HEK293 (cell line): ENCODE data around the gene TCF7.

Experiments
- CTCF ChIA-PET: fragments of 350-600 bp; formaldehyde crosslinking; extraction: SDS; loops from one replicate; lab custom pipeline; 2021; ENCODE audit warnings: antibody characterized with exemption; lab: Yijun Ruan, JAX
- POLR2A ChIA-PET: fragments of 300-600 bp; formaldehyde crosslinking; extraction: SDS; loops from one replicate; lab custom pipeline; 2020; ENCODE audit warnings: antibody characterized with exemption, inconsistent platforms; lab: Yijun Ruan, JAX
- H3K27ac ChIP-seq: fragments of 200-500 bp; sonication (Bioruptor generic); 2 replicates; pipeline ENCODE4 v1.5.1; 2014; ENCODE audit warnings: low read depth, low read length, control low read depth, inconsistent platforms; ENCODE audit errors: extremely low read depth
- H3K36me3 ChIP-seq, 2 experiments: fragments of 200-500 bp in 1 of 2; sonication (Bioruptor generic) in 1 of 2; 1 replicate in 1 of 2; 2 replicates in 1 of 2; pipeline ENCODE4 v1.5.1; 2014 to 2017; ENCODE audit warnings: inconsistent platforms in 2 of 2, low read length in 2 of 2; ENCODE audit not compliant: control insufficient read depth in 2 of 2, insufficient read depth in 1 of 2
- H3K4me1 ChIP-seq: fragments of 200-500 bp; sonication (Bioruptor generic); 2 replicates; pipeline ENCODE4 v1.5.1; 2014; ENCODE audit warnings: mild to moderate bottlenecking, low read length, inconsistent platforms; ENCODE audit not compliant: control insufficient read depth, insufficient read depth
- H3K4me3 ChIP-seq: 2 replicates; pipeline ENCODE4 v1.5.1; 2011; ENCODE audit warnings: low read depth, mild to moderate bottlenecking, control low read depth, low read length, moderate library complexity
- H3K9me3 ChIP-seq: fragments of 200-500 bp; sonication (Bioruptor generic); 2 replicates; pipeline ENCODE4 v1.5.1; 2014; ENCODE audit warnings: low read depth, low read length, inconsistent platforms; ENCODE audit not compliant: control insufficient read depth, insufficient read depth
- GLIS1 ChIP-seq: fragments of 450-650 bp; formaldehyde crosslinking; IDR thresholded peaks from 2 replicates; pipeline ENCODE4 v1.5.1; 2016; ENCODE audit warnings: missing biosample characterization, missing genetic modification characterization
- IKZF3 ChIP-seq: fragments of 450-650 bp; IDR thresholded peaks from 2 replicates; pipeline ENCODE4 v1.5.0; 2018; ENCODE audit warnings: missing biosample characterization, mild to moderate bottlenecking, missing genetic modification characterization, moderate library complexity
- MEIS1 ChIP-seq: sonication (generic); formaldehyde crosslinking; IDR thresholded peaks from 2 replicates; pipeline ENCODE4 v1.8.1; 2022; ENCODE audit warnings: missing genetic modification reagents, mild to moderate bottlenecking, borderline replicate concordance
- PATZ1 ChIP-seq: fragments of 450-650 bp; formaldehyde crosslinking; IDR thresholded peaks from 2 replicates; pipeline ENCODE4 v1.5.1; 2016; ENCODE audit warnings: missing biosample characterization, missing genetic modification characterization
- RBAK ChIP-seq: fragments of 450-650 bp; formaldehyde crosslinking; IDR thresholded peaks from 2 replicates; pipeline ENCODE4 v1.5.1; 2016; ENCODE audit warnings: missing biosample characterization, missing genetic modification characterization
- SP2 ChIP-seq: fragments of 450-650 bp; formaldehyde crosslinking; IDR thresholded peaks from 2 replicates; pipeline ENCODE4 v1.5.1; 2016; ENCODE audit warnings: missing biosample characterization, missing genetic modification characterization
- SP7 ChIP-seq: fragments of 450-650 bp; formaldehyde crosslinking; IDR thresholded peaks from 2 replicates; pipeline ENCODE4 v1.5.1; 2016; ENCODE audit warnings: missing biosample characterization, missing genetic modification characterization
- WT1 ChIP-seq: fragments of 450-650 bp; formaldehyde crosslinking; IDR thresholded peaks from 2 replicates; pipeline ENCODE4 v1.5.1; 2016; ENCODE audit warnings: missing biosample characterization, missing genetic modification characterization
- ZBTB20 ChIP-seq: fragments of 450-650 bp; formaldehyde crosslinking; IDR thresholded peaks from 2 replicates; pipeline ENCODE4 v1.5.1; 2016; ENCODE audit warnings: missing biosample characterization, missing genetic modification characterization
- ZBTB44 ChIP-seq: fragments of 450-650 bp; IDR thresholded peaks from 2 replicates; pipeline ENCODE4 v1.5.1; 2018; ENCODE audit warnings: missing biosample characterization, mild to moderate bottlenecking, missing genetic modification characterization
- ZNF114 ChIP-seq: fragments of 450-650 bp; formaldehyde crosslinking; IDR thresholded peaks from 2 replicates; pipeline ENCODE4 v1.5.0; 2017; ENCODE audit warnings: missing biosample characterization, missing genetic modification characterization
- ZNF138 ChIP-seq: fragments of 450-650 bp; formaldehyde crosslinking; IDR thresholded peaks from 2 replicates; pipeline ENCODE4 v1.5.1; 2016; ENCODE audit warnings: missing biosample characterization, missing genetic modification characterization, borderline replicate concordance
- ZNF16 ChIP-seq: fragments of 450-650 bp; formaldehyde crosslinking; IDR thresholded peaks from 2 replicates; pipeline ENCODE4 v1.5.1; 2016; ENCODE audit warnings: low read depth, missing biosample characterization, missing genetic modification characterization
- ZNF2 ChIP-seq: fragments of 450-650 bp; formaldehyde crosslinking; IDR thresholded peaks from 2 replicates; pipeline ENCODE4 v1.5.1; 2016; ENCODE audit warnings: missing biosample characterization, missing genetic modification characterization
- ZNF211 ChIP-seq: fragments of 450-650 bp; formaldehyde crosslinking; IDR thresholded peaks from 2 replicates; pipeline ENCODE4 v1.5.1; 2016; ENCODE audit warnings: low read depth, missing biosample characterization, missing genetic modification characterization
- ZNF324 ChIP-seq: fragments of 450-650 bp; formaldehyde crosslinking; IDR thresholded peaks from 2 replicates; pipeline ENCODE4 v1.5.1; 2016; ENCODE audit warnings: missing biosample characterization, missing genetic modification characterization
- ZNF530 ChIP-seq: fragments of 450-650 bp; formaldehyde crosslinking; IDR thresholded peaks from 2 replicates; pipeline ENCODE4 v1.5.1; 2016; ENCODE audit warnings: low read depth, missing biosample characterization, missing genetic modification characterization
- ZNF549 ChIP-seq: fragments of 450-650 bp; IDR thresholded peaks from 2 replicates; pipeline ENCODE4 v1.5.1; 2018; ENCODE audit warnings: missing biosample characterization, missing genetic modification characterization, mild to moderate bottlenecking, inconsistent platforms, moderate library complexity
- ZNF596 ChIP-seq: fragments of 450-650 bp; IDR thresholded peaks from 2 replicates; pipeline ENCODE4 v1.5.0; 2018; ENCODE audit warnings: missing biosample characterization, mild to moderate bottlenecking, missing genetic modification characterization, moderate library complexity
- ZNF704 ChIP-seq: fragments of 450-650 bp; formaldehyde crosslinking; IDR thresholded peaks from 2 replicates; pipeline ENCODE4 v1.5.1; 2016; ENCODE audit warnings: missing biosample characterization, missing genetic modification characterization
- TF ChIP-seq, protein P1 (sequence below): fragments of 450-650 bp; formaldehyde crosslinking; IDR thresholded peaks from 2 replicates; pipeline ENCODE4 v1.5.1; 2016; ENCODE audit warnings: missing biosample characterization, missing genetic modification characterization
- TF ChIP-seq, protein P2 (sequence below): fragments of 450-650 bp; formaldehyde crosslinking; IDR thresholded peaks from 2 replicates; pipeline ENCODE4; 2016; ENCODE audit warnings: missing biosample characterization, missing genetic modification characterization
- TF ChIP-seq, protein P3 (sequence below): fragments of 450-650 bp; formaldehyde crosslinking; IDR thresholded peaks from 2 replicates; pipeline ENCODE4 v1.5.1; 2016; ENCODE audit warnings: missing biosample characterization, missing genetic modification characterization

The TCF7 gene

DNA sequence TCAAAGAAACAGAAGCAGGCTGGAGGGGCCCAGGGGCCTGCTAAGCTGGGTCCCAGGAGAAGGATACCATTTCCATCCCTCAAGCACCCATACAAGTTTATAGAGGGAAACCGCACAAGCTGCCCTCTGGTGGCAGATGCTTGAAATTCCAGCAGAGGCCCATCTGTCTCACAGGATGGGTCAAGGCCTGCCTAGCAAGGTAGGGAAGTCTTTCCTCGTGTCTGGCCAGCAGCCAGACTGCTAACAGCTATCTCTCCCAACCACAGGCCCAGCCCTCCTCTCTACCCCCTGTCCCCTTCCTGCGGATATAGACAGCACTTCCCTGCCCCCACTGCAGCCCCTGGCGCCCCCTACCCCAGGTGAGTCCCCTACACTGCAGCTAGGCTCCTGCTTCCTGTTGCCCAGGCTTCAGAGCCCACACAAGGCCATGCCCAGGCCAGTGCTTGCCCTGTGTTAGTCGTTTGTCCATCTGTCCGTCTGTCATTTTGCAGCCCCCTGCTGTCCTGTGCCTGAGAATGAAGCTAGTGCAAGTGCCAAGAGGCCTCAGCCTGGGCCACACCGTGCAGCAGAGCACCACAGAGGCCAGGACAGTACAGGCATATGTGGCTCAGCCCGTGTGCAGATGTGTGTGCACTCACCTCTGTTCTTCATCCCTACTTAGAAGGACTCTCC lies 26.2 kb downstream of the TCF7 start (continued):
- TF ChIP-seq ZBTB44 (tag by site-specific recombination) (0 out of 2 replicates have a peak, but pooled peaks have one; percentile 31), GLIS1 (peak; percentile 54; the same call in 1 of the 2 replicates), IKZF3 (no peak), ZNF704 (no peak), ZNF2 (tag by site-specific recombination) (peak; percentile 51; the same call in 1 of the 2 replicates), PATZ1 (tag by site-specific recombination) (peak; percentile 33; the same call in 1 of the 2 replicates), SP2 (tag by site-specific recombination) (no peak), ZNF211 (no peak)
- TF ChIP-seq, protein P1, sequence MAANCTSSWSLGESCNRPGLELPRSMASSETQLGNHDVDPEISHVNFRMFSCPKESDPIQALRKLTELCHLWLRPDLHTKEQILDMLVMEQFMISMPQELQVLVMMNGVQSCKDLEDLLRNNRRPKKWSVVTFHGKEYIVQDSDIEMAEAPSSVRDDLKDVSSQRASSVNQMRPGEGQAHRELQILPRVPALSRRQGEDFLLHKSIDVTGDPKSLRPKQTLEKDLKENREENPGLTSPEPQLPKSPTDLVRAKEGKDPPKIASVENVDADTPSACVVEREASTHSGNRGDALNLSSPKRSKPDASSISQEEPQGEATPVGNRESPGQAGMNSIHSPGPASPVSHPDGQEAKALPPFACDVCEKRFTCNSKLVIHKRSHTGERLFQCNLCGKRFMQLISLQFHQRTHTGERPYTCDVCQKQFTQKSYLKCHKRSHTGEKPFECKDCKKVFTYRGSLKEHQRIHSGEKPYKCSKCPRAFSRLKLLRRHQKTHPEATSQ (tag by site-specific recombination), result no peak

GRCh38 chr5:134141331-134142050 lies 27.0 kb downstream of the TCF7 start:
- CTCF ChIA-PET, result interaction anchor here (0.6 to 12.3 kb wide), 24 partner anchors 9 to 718 kb away, joined by 3 to 196 read pairs (median 10); partner anchors contain the start of gene TCF7
- H3K27ac ChIP-seq, result no peak overlapping the region
- POLR2A ChIA-PET, result interaction anchor here (1.1 kb wide), 1 partner anchor 29 kb away, joined by 5 read pairs; no protein-coding TSS in a partner anchor
- no peaks in the 10 kb centered on the region for H3K9me3 ChIP-seq
- peaks cover 0 to 95% of the 10 kb centered on the region in 2 experiments; a peak in 2 of 3 replicates for H3K36me3 ChIP-seq
- H3K4me3 ChIP-seq, result no peak overlapping the region
- no peaks in the 10 kb centered on the region for H3K4me1 ChIP-seq
- TF ChIP-seq ZNF16 (no peak), MEIS1 (CRISPR knock-in tag) (no peak), ZNF114 (tag by site-specific recombination) (no peak), ZNF530 (tag by site-specific recombination) (no peak), ZNF138 (no peak)

DNA sequence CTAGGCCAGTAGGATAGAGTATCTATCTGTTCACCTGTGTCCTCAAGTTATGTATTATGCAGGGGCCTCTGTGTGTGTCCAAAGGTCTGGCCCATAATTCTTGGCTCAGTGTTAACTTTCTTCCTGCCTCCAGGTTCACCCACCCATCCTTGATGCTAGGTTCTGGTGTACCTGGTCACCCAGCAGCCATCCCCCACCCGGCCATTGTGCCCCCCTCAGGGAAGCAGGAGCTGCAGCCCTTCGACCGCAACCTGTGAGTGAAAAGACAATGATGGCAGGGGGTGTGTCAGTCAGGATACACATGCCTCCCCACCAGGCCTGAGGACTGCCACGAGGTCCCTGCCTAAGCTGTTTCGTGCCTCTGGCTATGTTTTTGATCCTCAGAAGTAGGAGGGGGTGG lies 27.6 kb downstream of the TCF7 start:
- ChIA-PET CTCF (interaction anchor here (1.0 to 12.3 kb wide), 8 partner anchors 8 to 101 kb away, joined by 3 to 196 read pairs (median 20); no protein-coding TSS in a partner anchor), POLR2A (no interaction called here)
- no peak overlapping the region for H3K27ac ChIP-seq
- no peaks in the 10 kb centered on the region for H3K9me3 ChIP-seq
- H3K36me3 ChIP-seq, result peaks cover 0 to 96% of the 10 kb centered on the region in 2 experiments
- H3K4me3 ChIP-seq, result no peak overlapping the region
- no peaks in the 10 kb centered on the region for H3K4me1 ChIP-seq
- no peak for TF ChIP-seq ZNF324 (tag by site-specific recombination)
- TF ChIP-seq WT1 (tag by site-specific recombination), result no peak
- no peak for TF ChIP-seq SP7 (tag by site-specific recombination)
- TF ChIP-seq GLIS1, result no peak
- no peak for TF ChIP-seq ZNF16
- no peak for TF ChIP-seq ZNF596 (tag by site-specific recombination)
- no peak for TF ChIP-seq RBAK (tag by site-specific recombination)
- TF ChIP-seq, protein P2, sequence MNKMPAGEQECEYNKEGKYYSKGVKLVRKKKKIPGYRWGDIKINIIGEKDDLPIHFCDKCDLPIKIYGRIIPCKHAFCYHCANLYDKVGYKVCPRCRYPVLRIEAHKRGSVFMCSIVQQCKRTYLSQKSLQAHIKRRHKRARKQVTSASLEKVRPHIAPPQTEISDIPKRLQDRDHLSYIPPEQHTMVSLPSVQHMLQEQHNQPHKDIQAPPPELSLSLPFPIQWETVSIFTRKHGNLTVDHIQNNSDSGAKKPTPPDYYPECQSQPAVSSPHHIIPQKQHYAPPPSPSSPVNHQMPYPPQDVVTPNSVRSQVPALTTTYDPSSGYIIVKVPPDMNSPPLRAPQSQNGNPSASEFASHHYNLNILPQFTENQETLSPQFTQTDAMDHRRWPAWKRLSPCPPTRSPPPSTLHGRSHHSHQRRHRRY, result no peak
- TF ChIP-seq ZNF549, result no peak
- no peak for TF ChIP-seq ZBTB20
- TF ChIP-seq, protein P3, sequence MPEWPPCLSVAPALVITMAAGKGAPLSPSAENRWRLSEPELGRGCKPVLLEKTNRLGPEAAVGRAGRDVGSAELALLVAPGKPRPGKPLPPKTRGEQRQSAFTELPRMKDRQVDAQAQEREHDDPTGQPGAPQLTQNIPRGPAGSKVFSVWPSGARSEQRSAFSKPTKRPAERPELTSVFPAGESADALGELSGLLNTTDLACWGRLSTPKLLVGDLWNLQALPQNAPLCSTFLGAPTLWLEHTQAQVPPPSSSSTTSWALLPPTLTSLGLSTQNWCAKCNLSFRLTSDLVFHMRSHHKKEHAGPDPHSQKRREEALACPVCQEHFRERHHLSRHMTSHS, result no peak
